Nephron progenitor cell (in vitro differentiated cells): ENCODE data around the gene POFUT2.
A peak's percentile ranks its signal among the peaks of the same experiment; 100 is the strongest.

ENCODE experiments used
- DNase-seq: peaks from one replicate; pipeline ENCODE4 v3.0.0; 2021
- H3K27ac Mint-ChIP-seq: 2 replicates; pipeline ENCODE4 v1.8.0; 2021; ENCODE audit warnings: mild to moderate bottlenecking, moderate library complexity, mixed read lengths
- H3K27me3 Mint-ChIP-seq: 2 replicates; pipeline ENCODE4 v1.8.0; 2021; ENCODE audit warnings: mild to moderate bottlenecking, low read depth, mixed read lengths; ENCODE audit not compliant: poor library complexity
- H3K36me3 Mint-ChIP-seq: 2 replicates; pipeline ENCODE4 v1.8.0; 2021; ENCODE audit warnings: low read depth, mixed read lengths
- H3K4me1 Mint-ChIP-seq: 2 replicates; pipeline ENCODE4 v1.8.0; 2021; ENCODE audit warnings: mixed read lengths
- H3K4me3 Mint-ChIP-seq: 2 replicates; pipeline ENCODE4 v1.8.0; 2021; ENCODE audit warnings: mild to moderate bottlenecking, moderate library complexity, mixed read lengths
- H3K9me3 Mint-ChIP-seq: 2 replicates; pipeline ENCODE4 v1.8.0; 2021; ENCODE audit warnings: mild to moderate bottlenecking, moderate library complexity, mixed read lengths
- CTCF ChIP-seq: fragments of 200-600 bp; sonication (generic); IDR thresholded peaks from 2 replicates; pipeline ENCODE4 v1.5.0; 2021; ENCODE audit warnings: antibody characterized with exemption

Gene POFUT2

DNA sequence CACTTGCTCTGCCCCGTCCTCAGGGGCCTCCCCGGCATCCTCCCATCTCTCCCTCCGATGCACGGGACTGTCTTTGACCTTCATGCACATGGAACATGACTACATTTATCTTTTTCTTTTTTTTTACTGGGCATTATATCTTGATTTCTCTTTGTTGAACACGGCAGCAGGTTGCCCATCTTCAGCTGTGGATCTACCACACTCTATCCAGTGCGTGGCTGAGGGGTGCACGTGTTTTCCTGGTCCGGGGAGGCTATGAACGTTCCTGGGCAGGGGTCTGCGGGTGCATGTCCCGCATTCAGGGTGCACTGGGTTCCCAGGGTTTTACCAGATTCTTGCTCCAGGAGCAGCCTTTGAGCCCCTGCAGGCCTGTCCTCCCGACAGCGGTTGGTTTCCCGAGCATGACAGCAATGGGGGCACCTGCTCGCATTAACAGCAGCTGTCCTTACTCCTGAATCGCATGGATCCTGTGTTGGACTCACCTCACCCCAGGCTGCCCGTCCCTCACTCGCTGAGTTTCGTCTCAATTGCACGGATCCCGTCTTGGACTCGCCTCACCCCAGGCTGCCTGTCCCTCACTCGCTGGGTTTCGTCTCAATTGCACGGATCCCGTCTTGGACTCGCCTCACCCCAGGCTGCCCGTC is 7.4 kb downstream of the POFUT2 start:
- Mint-ChIP-seq H3K36me3 (peaks cover 47% of the 10 kb centered on the region), H3K9me3 (no peaks in the 10 kb centered on the region), H3K27ac (peak overlapping the region; percentile 53), H3K27me3 (no peaks in the 10 kb centered on the region), H3K4me3 (no peak overlapping the region), H3K4me1 (peaks cover 5% of the 10 kb centered on the region)
- DNase-seq: no peak
- TF ChIP-seq CTCF: no peak

- peaks cover 40% of the 10 kb centered on the region for H3K36me3 Mint-ChIP-seq
- no peak for DNase-seq
Observed at GRCh38 chr21:45279446-45280177, 8.1 kb downstream of the POFUT2 start.

GRCh38 chr21:45278156-45278911 is 9.4 kb downstream of the POFUT2 start:
- H3K27ac Mint-ChIP-seq: peak overlapping the region; percentile 32
- no peak for TF ChIP-seq CTCF
- H3K36me3 Mint-ChIP-seq: peaks cover 31% of the 10 kb centered on the region
- H3K4me3 Mint-ChIP-seq: no peak overlapping the region
- no peaks in the 10 kb centered on the region for H3K27me3 Mint-ChIP-seq
- no peaks in the 10 kb centered on the region for H3K4me1 Mint-ChIP-seq
- no peaks in the 10 kb centered on the region for H3K9me3 Mint-ChIP-seq
- no peak for DNase-seq

More at GRCh38 chr21:45279446-45280177, 8.1 kb downstream of the POFUT2 start:
- Mint-ChIP-seq H3K9me3 (no peaks in the 10 kb centered on the region), H3K27ac (peak overlapping the region; percentile 53), H3K4me3 (no peak overlapping the region), H3K4me1 (no peaks in the 10 kb centered on the region), H3K27me3 (no peaks in the 10 kb centered on the region)
- no peak for TF ChIP-seq CTCF

DNA sequence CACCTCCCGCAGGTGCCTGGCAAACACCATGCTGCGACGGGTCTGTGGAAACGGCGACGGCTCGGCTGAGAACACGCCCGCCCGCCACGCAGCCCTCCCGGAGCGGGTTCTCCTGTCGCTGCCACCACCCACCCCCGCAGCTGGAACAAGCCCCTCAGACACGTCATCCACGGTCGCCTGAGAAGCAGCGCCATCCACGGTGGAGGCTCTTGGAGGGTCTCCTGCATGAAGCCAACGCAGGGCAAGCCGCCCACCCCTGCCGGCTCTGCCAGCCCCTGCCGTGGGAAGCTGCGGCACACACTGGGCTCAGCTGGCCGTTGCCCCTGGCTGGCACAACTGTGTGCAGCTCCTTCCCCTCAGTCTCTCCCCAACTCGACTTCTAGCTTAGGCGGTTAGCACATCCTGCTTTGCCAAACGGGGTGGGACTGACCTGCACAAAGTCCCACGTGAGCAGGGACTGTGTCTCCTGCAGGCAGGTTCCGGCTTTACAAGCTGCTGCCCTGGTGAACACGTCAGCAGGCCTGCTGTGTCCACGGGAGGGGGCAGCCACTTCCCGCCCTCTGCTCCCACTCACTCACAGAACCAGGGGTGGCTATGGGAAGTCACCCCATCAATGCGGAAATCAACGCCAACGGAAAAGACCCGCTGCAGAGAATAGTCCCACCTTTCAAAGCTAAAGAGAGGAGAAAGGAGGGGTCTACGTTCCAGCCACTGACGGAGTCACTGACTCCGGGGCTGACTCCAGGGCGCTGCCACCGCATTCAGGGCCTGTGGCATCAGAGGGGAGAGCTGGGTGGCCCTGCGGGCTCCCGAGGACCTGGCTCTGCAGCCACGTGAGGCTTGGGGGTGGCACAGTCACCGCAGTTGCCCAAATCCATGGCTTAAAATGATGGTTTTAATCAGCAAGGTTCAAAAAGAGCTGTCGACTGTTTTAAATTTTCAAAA is 10.3 kb downstream of the POFUT2 start:
- H3K27ac Mint-ChIP-seq: no peak overlapping the region
- H3K4me3 Mint-ChIP-seq: no peak overlapping the region
- no peaks in the 10 kb centered on the region for H3K9me3 Mint-ChIP-seq
- peaks cover 30% of the 10 kb centered on the region for H3K36me3 Mint-ChIP-seq
- no peak for TF ChIP-seq CTCF
- DNase-seq: no peak
- no peaks in the 10 kb centered on the region for H3K27me3 Mint-ChIP-seq
- no peaks in the 10 kb centered on the region for H3K4me1 Mint-ChIP-seq

GRCh38 chr21:45276596-45276995 is 11.1 kb downstream of the POFUT2 start:
- DNase-seq: no peak
- peaks cover 28% of the 10 kb centered on the region for H3K36me3 Mint-ChIP-seq
- no peaks in the 10 kb centered on the region for H3K27me3 Mint-ChIP-seq
- no peaks in the 10 kb centered on the region for H3K9me3 Mint-ChIP-seq
- H3K27ac Mint-ChIP-seq: no peak overlapping the region
- no peak overlapping the region for H3K4me3 Mint-ChIP-seq
- no peak for TF ChIP-seq CTCF
- H3K4me1 Mint-ChIP-seq: no peaks in the 10 kb centered on the region
